ENCODE measurements around the gene RAB22A. TPM values are rescaled to one million over a fixed set of nuclear protein-coding genes. Genes with fewer than 3 reads are reported as not detected.
"Not testable (repeated sequence)": the region's sequence is repeated elsewhere in the genome, so short reads cannot be mapped to it uniquely, and the experiment has no call there.

The RAB22A gene
- total and polyA plus RNA-seq, 2 donors (not counting 1 experiment from before 2014, with no cell fraction given), result 13.7 to 20.6 TPM

DNA sequence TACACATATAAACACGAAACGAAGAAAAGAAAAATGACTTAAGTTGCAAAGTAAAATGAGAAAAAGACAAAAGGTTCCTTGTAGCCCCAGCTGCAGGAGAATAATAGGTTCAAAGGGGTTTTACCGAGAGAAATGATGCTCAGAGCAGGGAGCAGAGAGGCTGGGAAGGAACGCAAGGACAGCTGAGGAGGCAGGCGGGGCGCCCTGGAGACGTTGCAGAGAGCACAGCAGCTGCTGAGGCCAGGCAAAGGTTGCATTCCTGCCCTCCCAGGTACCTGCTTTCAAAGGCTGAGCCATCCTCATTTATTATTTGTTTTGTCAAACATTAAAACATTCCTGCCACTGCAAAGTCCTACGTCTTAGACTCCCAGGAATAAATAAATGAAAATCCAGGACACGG, 63.3 kb downstream of the RAB22A start:
- H3K4me2 ChIP-seq (ENCODE audit: extremely low read depth, insufficient read depth, low read length), result no peak overlapping the region
- H3K4me1 ChIP-seq (ENCODE audit: control insufficient read depth, extremely low read depth, insufficient read depth, low read length), result no peaks in the 10 kb centered on the region
- H3K9me3 ChIP-seq (ENCODE audit: control insufficient read depth, insufficient read depth, low read depth, low read length), result no peaks in the 10 kb centered on the region
- H3K27ac ChIP-seq (ENCODE audit: insufficient read depth, low read length), result no peak overlapping the region
- H3K36me3 ChIP-seq (ENCODE audit: control insufficient read depth, insufficient read depth, low read length), result no peaks in the 10 kb centered on the region
- H3K9ac ChIP-seq (ENCODE audit: insufficient read depth, low read length), result no peak overlapping the region
- no peaks in the 10 kb centered on the region for H3K79me2 ChIP-seq (ENCODE audit: control insufficient read depth, insufficient read depth, low read length)
- no peak for DNase-seq (ENCODE audit: low read depth in 2 of 2)
- H4K20me1 ChIP-seq (ENCODE audit: control insufficient read depth, extremely low read depth, insufficient read depth, low read length), result no peaks in the 10 kb centered on the region
- H3K27me3 ChIP-seq (ENCODE audit: control insufficient read depth, insufficient read depth, low read length), result no peaks in the 10 kb centered on the region
- H2AFZ ChIP-seq (ENCODE audit: low read length), result no peak overlapping the region
- no peak overlapping the region for H3K4me3 ChIP-seq (replicated peaks in 1 of 4; ENCODE audit: control extremely low read depth in 1 of 4, insufficient read depth in 1 of 4, low read depth in 3 of 4, low read length in 4 of 4)
- TF ChIP-seq, protein P1, sequence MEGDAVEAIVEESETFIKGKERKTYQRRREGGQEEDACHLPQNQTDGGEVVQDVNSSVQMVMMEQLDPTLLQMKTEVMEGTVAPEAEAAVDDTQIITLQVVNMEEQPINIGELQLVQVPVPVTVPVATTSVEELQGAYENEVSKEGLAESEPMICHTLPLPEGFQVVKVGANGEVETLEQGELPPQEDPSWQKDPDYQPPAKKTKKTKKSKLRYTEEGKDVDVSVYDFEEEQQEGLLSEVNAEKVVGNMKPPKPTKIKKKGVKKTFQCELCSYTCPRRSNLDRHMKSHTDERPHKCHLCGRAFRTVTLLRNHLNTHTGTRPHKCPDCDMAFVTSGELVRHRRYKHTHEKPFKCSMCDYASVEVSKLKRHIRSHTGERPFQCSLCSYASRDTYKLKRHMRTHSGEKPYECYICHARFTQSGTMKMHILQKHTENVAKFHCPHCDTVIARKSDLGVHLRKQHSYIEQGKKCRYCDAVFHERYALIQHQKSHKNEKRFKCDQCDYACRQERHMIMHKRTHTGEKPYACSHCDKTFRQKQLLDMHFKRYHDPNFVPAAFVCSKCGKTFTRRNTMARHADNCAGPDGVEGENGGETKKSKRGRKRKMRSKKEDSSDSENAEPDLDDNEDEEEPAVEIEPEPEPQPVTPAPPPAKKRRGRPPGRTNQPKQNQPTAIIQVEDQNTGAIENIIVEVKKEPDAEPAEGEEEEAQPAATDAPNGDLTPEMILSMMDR (conservative IDR thresholded peaks at IDR 0.05 in 1 of 2, IDR thresholded peaks at IDR 0.05 in 1 of 2; ENCODE audit: low read depth in 1 of 2, low read length in 2 of 2), result no peak
- no peak for TF ChIP-seq EZH2 (IDR thresholded peaks at IDR 0.05; ENCODE audit: low read length, missing control alignments)

DNA sequence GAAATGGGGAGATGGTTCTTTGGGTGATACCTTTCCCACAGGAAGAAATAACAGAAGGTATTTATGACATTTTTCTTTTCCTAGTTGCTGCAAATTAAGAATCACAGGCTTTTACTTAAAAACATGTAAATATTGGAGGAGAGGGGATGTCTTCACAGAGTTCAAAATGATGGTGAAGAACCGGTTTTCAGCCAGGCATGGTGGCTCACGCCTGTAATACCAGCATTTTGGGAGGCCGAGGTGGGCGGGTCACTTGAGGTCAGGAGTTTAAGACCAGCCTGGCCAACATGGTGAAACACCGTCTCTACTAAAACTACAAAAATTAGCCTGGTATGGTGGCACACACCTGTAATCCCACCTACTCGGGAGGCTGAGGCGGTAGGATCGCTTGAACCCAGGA, 63.8 kb downstream of the RAB22A start:
- H3K9ac ChIP-seq (ENCODE audit: insufficient read depth, low read length); H3K27me3 ChIP-seq (ENCODE audit: control insufficient read depth, insufficient read depth, low read length); H3K4me1 ChIP-seq (ENCODE audit: control insufficient read depth, extremely low read depth, insufficient read depth, low read length); H3K4me3 ChIP-seq (replicated peaks in 1 of 4; ENCODE audit: control extremely low read depth in 1 of 4, insufficient read depth in 1 of 4, low read depth in 3 of 4, low read length in 4 of 4); H4K20me1 ChIP-seq (ENCODE audit: control insufficient read depth, extremely low read depth, insufficient read depth, low read length); H3K4me2 ChIP-seq (ENCODE audit: extremely low read depth, insufficient read depth, low read length); H3K9me3 ChIP-seq (ENCODE audit: control insufficient read depth, insufficient read depth, low read depth, low read length); DNase-seq (ENCODE audit: low read depth in 2 of 2); H3K36me3 ChIP-seq (ENCODE audit: control insufficient read depth, insufficient read depth, low read length); H3K27ac ChIP-seq (ENCODE audit: insufficient read depth, low read length); H2AFZ ChIP-seq (ENCODE audit: low read length); H3K79me2 ChIP-seq (ENCODE audit: control insufficient read depth, insufficient read depth, low read length): not testable (repeated sequence)

DNA sequence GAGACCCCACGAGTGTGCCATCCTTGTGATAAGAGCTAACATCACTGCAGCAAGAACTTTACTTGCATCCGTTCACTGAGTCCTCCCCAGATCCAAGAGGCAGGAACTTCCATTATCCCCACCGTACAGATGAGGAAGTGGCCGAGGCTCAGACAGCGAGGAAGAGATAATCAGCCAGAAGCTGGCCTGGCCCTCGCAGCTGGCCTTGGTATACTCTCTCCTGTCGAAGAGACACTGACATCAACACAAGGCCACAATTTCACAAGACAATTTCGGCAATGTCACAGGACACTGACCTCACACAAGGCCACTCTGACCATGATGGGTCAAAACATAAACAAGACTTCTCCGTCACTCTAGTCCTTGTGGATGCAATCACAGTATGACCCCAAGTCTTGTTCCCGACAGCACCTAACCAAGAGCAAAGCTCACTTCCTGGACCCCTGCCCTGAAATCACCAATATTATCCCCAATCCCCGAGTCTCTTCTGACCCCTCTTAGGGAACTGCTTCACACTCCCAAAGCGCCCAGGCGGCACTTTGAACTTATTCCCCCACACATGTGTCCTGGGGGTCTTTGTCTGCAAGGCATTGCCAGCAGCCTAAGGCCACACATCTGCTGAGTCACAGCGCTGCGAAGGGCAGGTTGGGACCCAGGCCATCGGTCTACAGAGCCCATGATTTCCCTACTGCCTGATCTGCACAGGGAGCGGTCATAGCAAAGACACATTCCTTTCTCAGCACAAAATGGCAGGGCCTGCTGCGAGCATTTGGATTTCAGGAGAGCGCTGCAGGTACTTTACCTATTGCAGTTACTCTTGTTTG, 64.7 kb downstream of the RAB22A start:
- no peak overlapping the region for H3K4me2 ChIP-seq (ENCODE audit: extremely low read depth, insufficient read depth, low read length)
- H3K27ac ChIP-seq (ENCODE audit: insufficient read depth, low read length), result no peak overlapping the region
- no peak overlapping the region for H2AFZ ChIP-seq (ENCODE audit: low read length)
- no peaks in the 10 kb centered on the region for H3K79me2 ChIP-seq (ENCODE audit: control insufficient read depth, insufficient read depth, low read length)
- no peaks in the 10 kb centered on the region for H3K27me3 ChIP-seq (ENCODE audit: control insufficient read depth, insufficient read depth, low read length)
- no peak for TF ChIP-seq EZH2 (IDR thresholded peaks at IDR 0.05; ENCODE audit: low read length, missing control alignments)
- TF ChIP-seq, protein P1 (conservative IDR thresholded peaks at IDR 0.05 in 1 of 2, IDR thresholded peaks at IDR 0.05 in 1 of 2; ENCODE audit: low read depth in 1 of 2, low read length in 2 of 2), result no peak
- no peak overlapping the region for H3K9ac ChIP-seq (ENCODE audit: insufficient read depth, low read length)
- H3K36me3 ChIP-seq (ENCODE audit: control insufficient read depth, insufficient read depth, low read length), result no peaks in the 10 kb centered on the region
- no peaks in the 10 kb centered on the region for H4K20me1 ChIP-seq (ENCODE audit: control insufficient read depth, extremely low read depth, insufficient read depth, low read length)
- H3K9me3 ChIP-seq (ENCODE audit: control insufficient read depth, insufficient read depth, low read depth, low read length), result no peaks in the 10 kb centered on the region
- no peak overlapping the region for H3K4me3 ChIP-seq (replicated peaks in 1 of 4; ENCODE audit: control extremely low read depth in 1 of 4, insufficient read depth in 1 of 4, low read depth in 3 of 4, low read length in 4 of 4)
- H3K4me1 ChIP-seq (ENCODE audit: control insufficient read depth, extremely low read depth, insufficient read depth, low read length), result no peaks in the 10 kb centered on the region
- no peak for DNase-seq (ENCODE audit: low read depth in 2 of 2)
